GM19438 (cell line): ENCODE results near the gene SHANK2.

Experiments
- ATAC-seq: cut with Tn5 transposase; IDR thresholded peaks from one replicate; pipeline ENCODE4 v1.9.1; 2021; ENCODE audit warnings: low read depth; ENCODE audit not compliant: unreplicated experiment

SHANK2 gene

DNA sequence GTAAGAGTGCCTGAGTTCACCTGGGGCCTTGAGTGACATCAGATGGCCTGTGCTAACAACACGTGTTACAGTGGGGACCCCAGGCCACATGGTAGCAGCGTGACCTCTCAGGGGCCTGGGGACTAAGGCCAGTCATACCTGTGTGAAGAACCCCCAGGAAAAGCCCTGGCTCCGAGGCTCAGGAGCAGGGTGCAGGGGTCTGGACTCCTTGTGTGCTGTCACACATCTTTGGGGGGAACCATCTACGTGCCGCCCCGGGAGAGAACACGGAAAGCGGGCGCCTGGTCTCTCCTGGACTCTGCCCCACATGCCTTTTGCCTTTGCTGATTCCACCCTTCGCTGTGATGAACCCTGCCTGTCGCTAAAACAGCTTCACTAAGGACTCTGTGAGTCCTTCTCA is 48.7 kb downstream of the SHANK2 start:
- no peak for ATAC-seq

GRCh38 chr11:71202966-71203365 is 49.4 kb downstream of the SHANK2 start:
- ATAC-seq: no peak

GRCh38 chr11:71202598-71202944 is 49.8 kb downstream of the SHANK2 start:
- ATAC-seq: no peak
